GM19438 (cell line): ENCODE results near the gene CDC42EP1.
"Not testable (repeated sequence)": the region's sequence is repeated elsewhere in the genome, so short reads cannot be mapped to it uniquely, and the experiment has no call there.

Experiments used
- ATAC-seq: cut with Tn5 transposase; IDR thresholded peaks from one replicate; pipeline ENCODE4 v1.9.1; 2021; ENCODE audit warnings: low read depth; ENCODE audit not compliant: unreplicated experiment

CDC42EP1 gene, protein sequence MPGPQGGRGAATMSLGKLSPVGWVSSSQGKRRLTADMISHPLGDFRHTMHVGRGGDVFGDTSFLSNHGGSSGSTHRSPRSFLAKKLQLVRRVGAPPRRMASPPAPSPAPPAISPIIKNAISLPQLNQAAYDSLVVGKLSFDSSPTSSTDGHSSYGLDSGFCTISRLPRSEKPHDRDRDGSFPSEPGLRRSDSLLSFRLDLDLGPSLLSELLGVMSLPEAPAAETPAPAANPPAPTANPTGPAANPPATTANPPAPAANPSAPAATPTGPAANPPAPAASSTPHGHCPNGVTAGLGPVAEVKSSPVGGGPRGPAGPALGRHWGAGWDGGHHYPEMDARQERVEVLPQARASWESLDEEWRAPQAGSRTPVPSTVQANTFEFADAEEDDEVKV

GRCh38 chr22:37559901-37560607 is at the start of gene CDC42EP1:
Gene CDC42EP1, plus strand, starts transcription at chr22:37560480. Its CDS starts 5,870 bp downstream, at chr22:37566350.
- ATAC-seq, result no peak

- ATAC-seq, result no peak
These were observed 48.7 kb upstream of the CDC42EP1 start for GRCh38 chr22:37511395-37512104.

DNA sequence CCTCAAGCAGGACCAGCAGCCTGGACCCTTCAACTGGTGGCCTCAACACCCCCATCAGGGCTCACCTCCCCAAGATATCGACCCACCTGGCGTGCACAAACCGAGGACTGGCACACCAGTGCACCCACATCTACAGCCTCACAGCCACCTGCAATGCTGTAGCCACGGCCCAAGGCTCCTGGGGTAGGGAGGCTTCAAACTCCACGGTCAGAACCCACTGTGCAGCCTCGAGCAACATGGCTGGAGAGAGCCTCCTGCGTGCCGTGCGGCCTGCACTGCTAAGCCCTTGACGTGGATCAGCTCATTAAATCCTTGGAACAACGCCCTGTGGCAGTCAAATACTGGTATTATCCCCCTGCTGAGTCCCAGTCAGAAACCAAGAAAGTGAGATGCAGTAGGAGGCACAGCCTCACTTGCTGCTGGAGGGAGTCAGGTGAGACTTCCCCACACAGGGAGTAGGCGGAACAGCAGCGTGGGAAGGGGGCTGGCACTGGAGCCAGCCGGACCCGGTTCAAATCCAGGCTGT is 45.7 kb upstream of the CDC42EP1 start:
- ATAC-seq, result no peak

DNA sequence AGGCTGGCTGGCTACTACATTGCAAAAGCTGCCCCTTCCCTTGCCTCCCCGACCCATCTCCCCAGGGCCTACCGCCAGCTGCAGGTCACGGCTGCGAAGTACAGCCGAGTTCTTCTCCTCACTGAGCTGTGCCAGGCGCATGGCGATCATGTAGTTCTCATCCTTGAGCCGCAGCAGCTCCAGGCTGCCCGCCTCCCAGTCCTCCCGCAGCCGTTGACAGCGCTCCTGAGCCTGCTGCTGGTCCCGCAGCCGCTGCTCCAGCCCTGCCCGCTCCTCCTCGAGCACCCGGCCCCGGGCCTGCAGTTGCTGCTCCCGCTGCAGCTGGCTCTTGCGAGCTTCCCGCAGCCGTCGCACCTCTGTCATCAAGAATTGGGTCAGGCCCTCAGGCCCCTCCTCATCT is 44.4 kb upstream of the CDC42EP1 start:
- ATAC-seq, result no peak

GRCh38 chr22:37516456-37516855 is 43.8 kb upstream of the CDC42EP1 start:
- no peak for ATAC-seq

GRCh38 chr22:37517826-37518450 is 42.3 kb upstream of the CDC42EP1 start:
- no peak for ATAC-seq

DNA sequence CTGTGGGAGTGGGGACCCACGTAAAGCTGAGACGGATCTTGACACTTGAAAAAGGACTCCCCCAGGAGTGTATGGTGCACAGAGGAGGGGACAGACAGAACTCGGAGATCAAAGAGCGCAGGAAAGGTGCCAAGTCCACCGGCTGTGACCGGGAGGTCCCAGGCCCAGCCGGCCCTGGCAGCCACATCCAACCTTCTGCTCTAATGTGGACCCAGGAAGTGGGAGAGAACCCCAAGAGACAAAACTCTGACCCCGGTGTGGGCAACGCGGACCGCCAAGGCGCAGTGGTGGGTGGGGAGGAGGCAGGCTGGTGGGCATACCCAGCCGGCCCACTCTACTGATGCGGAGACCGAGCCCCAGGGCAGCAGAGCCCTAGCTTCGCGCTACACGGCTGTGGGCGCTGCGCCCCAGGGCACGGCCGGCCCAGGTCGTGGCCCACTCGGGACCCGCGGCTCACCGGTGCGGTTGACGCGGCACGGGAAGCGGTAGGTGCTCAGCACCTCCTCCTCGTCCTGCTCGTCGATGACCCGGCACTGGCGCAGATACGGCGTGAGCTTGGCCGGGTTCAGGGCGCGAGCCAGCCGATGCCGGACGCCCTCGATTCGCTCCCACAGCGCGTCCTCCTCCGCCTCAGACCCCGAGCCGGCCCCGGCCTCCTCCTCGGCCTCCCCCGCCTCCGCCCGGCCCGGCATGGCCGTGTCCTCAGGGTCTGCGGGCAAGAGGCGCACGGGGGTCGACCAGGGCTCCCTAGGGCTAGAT is 41.6 kb upstream of the CDC42EP1 start:
- ATAC-seq, result no peak

GRCh38 chr22:37519268-37520195 is 40.7 kb upstream of the CDC42EP1 start, which contains the start of gene CARD10:
Gene CARD10, minus strand, starts transcription at chr22:37519415. Its CDS starts 215 bp downstream, at chr22:37519200.
- no peak for ATAC-seq

- ATAC-seq, result no peak
These were observed 39.5 kb upstream of the CDC42EP1 start for GRCh38 chr22:37520776-37521191.

DNA sequence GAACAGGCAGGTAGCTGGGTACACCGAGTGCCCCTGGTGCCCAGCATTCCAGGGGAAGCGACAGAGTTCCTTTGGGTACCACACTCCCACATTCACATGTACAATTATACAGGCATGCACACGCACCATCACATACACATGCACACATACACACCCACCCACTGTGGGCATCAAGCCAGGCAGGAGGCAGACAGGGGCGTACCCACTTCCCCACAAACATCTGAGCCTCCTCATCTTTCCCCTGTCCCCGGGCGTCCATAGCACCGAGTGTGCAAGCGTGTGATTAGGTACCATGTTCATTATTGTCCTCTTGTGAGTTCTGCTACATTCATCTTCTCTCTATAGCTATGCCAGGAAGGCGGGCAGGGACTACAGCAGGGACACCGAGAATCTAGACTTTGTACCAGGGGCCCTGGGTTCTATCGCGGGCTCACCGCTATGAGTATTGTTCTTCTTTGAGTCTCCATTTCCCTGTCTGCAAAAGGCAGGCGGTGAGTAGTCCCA is 39.0 kb upstream of the CDC42EP1 start:
- ATAC-seq, result no peak

DNA sequence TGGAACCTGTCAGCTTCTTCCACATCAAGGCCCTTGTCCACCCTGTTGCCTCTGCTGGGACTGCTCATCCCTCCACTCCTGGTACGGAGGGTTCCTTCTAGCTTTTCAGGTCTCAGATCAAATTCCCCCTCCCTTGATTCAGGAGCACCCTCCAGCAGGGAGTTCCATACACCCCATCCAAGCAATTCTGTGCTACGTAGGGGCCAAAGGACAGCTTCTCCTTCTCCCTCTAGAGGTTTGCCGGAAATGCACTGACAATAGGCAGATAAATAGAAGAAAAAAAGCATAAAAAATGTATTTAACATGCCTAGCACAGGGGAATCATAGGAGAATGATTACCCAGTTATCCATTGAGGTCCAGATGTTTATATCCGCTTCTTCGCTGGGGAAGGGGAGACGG is 37.8 kb upstream of the CDC42EP1 start:
- no peak for ATAC-seq

- no peak for ATAC-seq
These were observed 35.1 kb upstream of the CDC42EP1 start for GRCh38 chr22:37525073-37525745.

- no peak for ATAC-seq
These were observed 34.4 kb upstream of the CDC42EP1 start for GRCh38 chr22:37525746-37526350.

GRCh38 chr22:37526376-37526775 is 33.9 kb upstream of the CDC42EP1 start:
- no peak for ATAC-seq

DNA sequence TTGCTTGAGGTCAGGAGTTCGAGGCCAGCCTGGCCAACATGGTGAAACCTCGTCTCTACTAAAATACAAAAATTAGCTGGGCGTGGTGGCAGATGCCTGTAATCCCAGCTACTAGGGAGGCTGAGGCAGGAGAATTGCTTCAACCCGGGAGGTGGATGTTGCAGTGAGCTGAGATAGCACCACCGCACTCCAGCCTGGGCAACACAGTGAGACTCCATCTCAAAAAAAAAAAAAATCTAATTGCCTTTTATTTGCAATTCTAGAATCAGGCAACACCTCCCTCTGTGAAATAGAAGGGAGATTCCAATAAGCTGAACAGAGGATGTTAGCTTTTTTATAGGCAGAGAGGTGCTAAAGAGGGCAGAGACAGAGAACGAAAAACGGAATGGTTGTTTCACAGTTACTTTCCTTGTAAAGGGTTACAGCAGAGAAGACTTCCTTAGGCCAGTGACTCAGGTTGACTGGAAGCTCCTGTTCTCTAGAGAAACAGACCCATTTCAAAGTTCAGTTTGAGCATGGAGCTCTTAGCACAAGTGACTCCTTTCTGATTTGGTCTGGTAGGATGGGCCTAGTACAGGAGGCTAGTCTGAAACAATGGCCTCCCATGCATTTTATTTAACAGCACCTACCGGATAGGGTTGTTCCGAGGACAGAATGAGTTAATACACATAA is 33.1 kb upstream of the CDC42EP1 start:
- not testable (repeated sequence) for ATAC-seq

DNA sequence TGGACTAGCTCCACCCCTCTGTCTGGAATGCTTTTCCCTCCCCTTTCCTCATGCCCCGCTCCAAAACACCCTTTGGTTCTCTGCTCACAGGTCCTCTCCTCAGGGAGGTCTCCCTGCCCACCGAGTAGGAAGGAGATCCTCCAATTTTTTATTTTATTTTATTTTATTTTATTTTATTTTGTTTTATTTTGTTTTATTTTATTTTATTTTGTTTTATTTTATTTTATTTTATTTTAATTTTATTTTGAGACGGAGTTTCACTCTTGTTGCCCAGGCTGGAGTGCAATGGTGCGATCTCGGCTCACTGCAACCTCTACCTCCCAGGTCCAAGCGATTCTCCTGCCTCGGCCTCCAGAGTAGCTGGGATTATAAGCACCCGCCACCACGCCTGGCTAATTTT is 32.3 kb upstream of the CDC42EP1 start:
- ATAC-seq, result not testable (repeated sequence)
